Ovary (tissue), 9 donors: ENCODE results near the gene DIP2C. TPM values are rescaled to one million over a fixed set of nuclear protein-coding genes. Genes with fewer than 3 reads are reported as not detected.

ENCODE experiments used
- DNase-seq, 5 donors: peaks; one replicate each; pipeline ENCODE4 v3.0.0-alpha.2; 2019 to 2020
- H3K27ac ChIP-seq, 2 donors: fragments of 200-600 bp; one replicate each; pipeline versions ENCODE4 v1.5.1 to v1.8.0; 2019 to 2022
- H3K27me3 ChIP-seq: fragments of 200-600 bp; one replicate; pipeline ENCODE4 v1.8.0; 2022
- H3K36me3 ChIP-seq: fragments of 200-600 bp; sonication (generic); one replicate; pipeline ENCODE4 v1.5.1; 2019
- H3K4me1 ChIP-seq: one replicate; pipeline ENCODE4 v1.8.1; 2013; ENCODE audit warnings: mild to moderate bottlenecking, moderate library complexity; ENCODE audit not compliant: insufficient read depth
- H3K4me3 ChIP-seq: fragments of 200-600 bp; sonication (generic); one replicate; pipeline ENCODE4 v1.5.1; 2017
- H3K9me3 ChIP-seq, 2 donors: fragments of 200-600 bp in 1 of 2; sonication (generic) in 1 of 2; one replicate each; pipeline versions ENCODE4 v1.5.1 to v1.8.1; 2013 to 2019; ENCODE audit warnings: mild to moderate bottlenecking in 1 of 2, moderate library complexity in 1 of 2
- EP300 ChIP-seq: sonication (generic); formaldehyde crosslinking; IDR thresholded peaks from one replicate; pipeline ENCODE4 v1.6.1; 2017; ENCODE audit warnings: antibody characterized with exemption
- POLR2A ChIP-seq: fragments of 450-650 bp; IDR thresholded peaks from one replicate; pipeline ENCODE4 v1.6.1; 2017; ENCODE audit warnings: antibody characterized with exemption, mild to moderate bottlenecking, moderate library complexity
- WGBS, 3 donors: extraction: QIAGEN DNeasy Blood & Tissue Kit in 1 of 3; methylation state at CpG; one replicate each; pipeline versions ENCODE4 v1.1.5 to v1.1.7; 2013 to 2017; 5-methylcytosine and 5-hydroxymethylcytosine counted together
- intact Hi-C, 4 donors: fragments of 100-400 bp; cut with DNase I; formaldehyde crosslinking; loops; one replicate each; pipeline versions ENCODE4 v1.11.0 to v1.15.1; 2022 to 2023
- polyA plus RNA-seq, 2 donors: library from polyadenylated mRNA; stranded (reverse); fragments of 200-250 nt in 1 of 2; fragments of 350-450 nt in 1 of 2; fragmentation: Illumina TruSeq in 1 of 2; extraction: RNeasy Lipid Tissue Mini Kit (QIAGEN cat#74804) in 1 of 2; gene quantifications; one replicate each; pipeline ENCODE4 v1.2.3, GENCODE V29; 2013 to 2014
- total RNA-seq, 7 donors: library from RNA; depleted of rRNA in 2 of 7; stranded (reverse); fragments of >200 nt in 2 of 7; fragmentation: NEBNext Ultra II Directional in 3 of 7; extraction: Animal tissue kit (Norgen Biotek cat#: 25700) in 3 of 7; gene quantifications; one replicate each; pipeline versions ENCODE4 v1.1.0 to v1.2.4, GENCODE V29; 2016 to 2023
- TF ChIP-seq, protein P1 (sequence below), 3 donors: fragments of 450-650 bp in 2 of 3; fragments of 200-600 bp in 1 of 3; IDR thresholded peaks; one replicate each; pipeline versions ENCODE4 v1.5.1 to v1.8.0; 2016 to 2022; ENCODE audit warnings: antibody characterized with exemption in 3 of 3, mild to moderate bottlenecking in 1 of 3
- donor health status: DM: no; HTN: no; CAD: no; lungs with moderate emphysema.
- donor health status: DM: no; HTN: no; CAD: no.
- donor health status: Bipolar disorder and iron deficiency.
- donor health status: DM: yes; HTN: yes; CAD: no.
- donor health status: DM: no; HTN: no; CAD: no.
- donor health status: DM: yes; HTN: yes; CAD: no.

Gene DIP2C
- total and polyA plus RNA-seq, 9 donors, result 10.1 to 29.4 (median 22.2) TPM

- Histone ChIP-seq H3K27me3 (no peaks in the 10 kb centered on the region), H3K27ac (peak overlapping the region; percentile 66 to 87), H3K4me1 (peaks cover 12% of the 10 kb centered on the region), H3K36me3 (no peaks in the 10 kb centered on the region), H3K4me3 (peak overlapping the region; percentile 76), H3K9me3 (no peaks in the 10 kb centered on the region)
- 1 to 3% (median 1%) methylated on average over 43 to 57 of the region's 57 CpGs for WGBS, 3 donors
- peak; percentile 10 for TF ChIP-seq POLR2A
- TF ChIP-seq EP300, result no peak
- DNase-seq, result peak in 4 of 5 donors; percentile 44 to 65 (median 56)
- intact Hi-C loops, result loop anchor here in 3 of 4 donors (10.0 kb wide), 3 partner anchors 154 to 366 kb away; partner anchors contain the start of gene WDR37 (in 1 of the 3)
Measured at GRCh38 chr10:688312-689120, 952 bp downstream of the DIP2C start.

DNA sequence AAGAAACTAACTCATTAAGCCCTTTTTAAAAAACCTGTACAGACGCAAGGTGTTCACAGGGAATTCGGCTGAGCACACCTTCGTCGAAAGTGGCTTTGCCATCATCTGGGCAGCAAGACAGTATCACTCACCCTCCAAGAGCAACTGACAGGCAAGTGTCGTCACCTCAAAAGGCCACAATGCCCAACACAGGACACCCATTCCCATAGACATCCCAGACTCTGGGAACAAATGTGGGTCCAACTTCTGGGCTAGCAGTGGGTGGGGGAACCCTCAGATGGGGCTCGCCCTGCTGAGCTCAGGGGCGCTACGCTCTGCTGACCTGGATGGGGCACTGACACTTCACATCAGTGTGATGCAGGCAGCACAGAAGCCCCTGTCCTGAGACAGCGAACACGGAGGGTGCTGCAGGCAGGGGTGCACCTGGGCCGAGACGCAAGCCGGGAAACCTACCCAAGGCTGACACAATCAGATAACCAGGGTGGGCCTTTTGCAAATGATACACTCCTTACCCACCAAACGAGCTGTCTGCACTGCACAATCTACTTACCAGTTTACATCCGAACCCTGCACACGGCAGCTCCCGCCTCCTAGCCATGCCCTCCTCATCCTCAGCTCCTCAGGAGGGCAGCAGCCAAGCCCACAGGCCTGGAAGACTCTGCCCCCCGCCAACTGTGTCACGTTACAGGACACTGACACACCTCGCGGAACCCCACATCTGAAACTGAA lies 1.7 kb downstream of the DIP2C start:
- 64 to 70% (median 67%) methylated on average over 21 of the region's 21 CpGs for WGBS, 3 donors
- DNase-seq, result no peak

DNA sequence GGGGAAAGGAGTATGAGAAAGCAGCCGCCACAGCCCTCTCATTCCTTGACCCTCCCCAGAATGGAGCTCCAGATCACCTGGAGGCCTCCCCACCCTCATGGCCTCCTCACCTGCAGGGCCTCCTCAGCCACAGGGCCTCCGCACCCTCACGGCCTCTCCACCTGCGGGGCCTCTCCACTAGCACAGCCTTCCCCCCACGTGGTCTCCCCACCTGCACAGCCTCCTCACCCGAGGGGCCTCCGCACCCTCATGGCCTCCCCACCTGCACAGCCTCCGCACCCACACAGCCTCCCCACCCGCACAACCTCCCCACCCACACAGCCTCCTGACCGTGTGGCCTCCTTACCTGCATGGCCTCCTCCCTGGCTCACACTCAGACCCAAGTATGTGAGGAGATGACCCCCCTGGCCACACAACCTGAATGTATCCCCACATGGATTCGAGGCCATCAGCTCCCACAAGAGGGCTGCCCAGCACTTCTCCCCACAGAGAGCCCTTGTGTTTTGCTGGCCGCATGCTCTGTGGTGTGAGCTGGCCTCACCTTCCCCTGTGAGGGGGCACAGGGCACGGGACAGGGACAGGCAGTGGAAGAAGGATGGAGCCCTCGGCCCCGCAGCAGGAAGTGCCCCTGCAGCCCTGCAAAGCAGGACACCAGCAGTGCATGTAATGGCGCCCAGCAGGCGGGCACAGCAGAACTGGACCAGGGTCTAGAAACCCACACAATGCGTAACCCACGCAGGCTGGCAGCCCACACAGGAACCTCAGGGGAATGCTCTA lies 3.1 kb downstream of the DIP2C start:
- H3K4me1 ChIP-seq, result peaks cover 12% of the 10 kb centered on the region
- TF ChIP-seq, protein P1, sequence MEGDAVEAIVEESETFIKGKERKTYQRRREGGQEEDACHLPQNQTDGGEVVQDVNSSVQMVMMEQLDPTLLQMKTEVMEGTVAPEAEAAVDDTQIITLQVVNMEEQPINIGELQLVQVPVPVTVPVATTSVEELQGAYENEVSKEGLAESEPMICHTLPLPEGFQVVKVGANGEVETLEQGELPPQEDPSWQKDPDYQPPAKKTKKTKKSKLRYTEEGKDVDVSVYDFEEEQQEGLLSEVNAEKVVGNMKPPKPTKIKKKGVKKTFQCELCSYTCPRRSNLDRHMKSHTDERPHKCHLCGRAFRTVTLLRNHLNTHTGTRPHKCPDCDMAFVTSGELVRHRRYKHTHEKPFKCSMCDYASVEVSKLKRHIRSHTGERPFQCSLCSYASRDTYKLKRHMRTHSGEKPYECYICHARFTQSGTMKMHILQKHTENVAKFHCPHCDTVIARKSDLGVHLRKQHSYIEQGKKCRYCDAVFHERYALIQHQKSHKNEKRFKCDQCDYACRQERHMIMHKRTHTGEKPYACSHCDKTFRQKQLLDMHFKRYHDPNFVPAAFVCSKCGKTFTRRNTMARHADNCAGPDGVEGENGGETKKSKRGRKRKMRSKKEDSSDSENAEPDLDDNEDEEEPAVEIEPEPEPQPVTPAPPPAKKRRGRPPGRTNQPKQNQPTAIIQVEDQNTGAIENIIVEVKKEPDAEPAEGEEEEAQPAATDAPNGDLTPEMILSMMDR (IDR thresholded peaks at IDR 0.05), result no peak
- TF ChIP-seq POLR2A (no peak), EP300 (no peak)
- no peak for DNase-seq
- H3K36me3 ChIP-seq, result no peaks in the 10 kb centered on the region
- no peaks in the 10 kb centered on the region for H3K9me3 ChIP-seq
- H3K27ac ChIP-seq, result no peak overlapping the region
- intact Hi-C loops, result loop anchor here in 3 of 4 donors (10.0 kb wide), 3 partner anchors 152 to 368 kb away; partner anchors contain the start of gene WDR37 (in 1 of the 3)
- H3K4me3 ChIP-seq, result no peak overlapping the region
- 93 to 97% (median 94%) methylated on average over 19 of the region's 19 CpGs for WGBS, 3 donors
- H3K27me3 ChIP-seq, result no peaks in the 10 kb centered on the region

More for the DNA sequence above, 1.7 kb downstream of the DIP2C start:
- no peak for TF ChIP-seq POLR2A
- no peak for TF ChIP-seq EP300
- TF ChIP-seq, protein P1 (IDR thresholded peaks at IDR 0.05), result no peak
- no peaks in the 10 kb centered on the region for H3K9me3 ChIP-seq
- intact Hi-C loops, result loop anchor here in 3 of 4 donors (10.0 kb wide), 3 partner anchors 153 to 367 kb away; partner anchors contain the start of gene WDR37 (in 1 of the 3)
- H3K4me1 ChIP-seq, result peaks cover 12% of the 10 kb centered on the region
- H3K27ac ChIP-seq, result no peak overlapping the region
- H3K4me3 ChIP-seq, result peak overlapping the region; percentile 76
- H3K36me3 ChIP-seq, result no peaks in the 10 kb centered on the region
- no peaks in the 10 kb centered on the region for H3K27me3 ChIP-seq

GRCh38 chr10:685613-686012 lies 3.9 kb downstream of the DIP2C start:
- Histone ChIP-seq H3K4me3 (no peak overlapping the region), H3K9me3 (no peaks in the 10 kb centered on the region), H3K36me3 (no peaks in the 10 kb centered on the region), H3K4me1 (peaks cover 12% of the 10 kb centered on the region), H3K27me3 (no peaks in the 10 kb centered on the region), H3K27ac (no peak overlapping the region)
- TF ChIP-seq POLR2A (no peak), EP300 (no peak)
- TF ChIP-seq, protein P1 (IDR thresholded peaks at IDR 0.05), result no peak
- DNase-seq, result no peak
- 81 to 91% (median 83%) methylated on average over 7 of the region's 7 CpGs for WGBS, 3 donors
- intact Hi-C loops, result loop anchor here in 3 of 4 donors (10.0 kb wide), 3 partner anchors 151 to 369 kb away; partner anchors contain the start of gene WDR37 (in 1 of the 3)
